ENCODE measurements around the gene RPS16. TPM values are rescaled to one million over a fixed set of nuclear protein-coding genes. Genes with fewer than 3 reads are reported as not detected.
A peak's percentile ranks its signal among the peaks of the same experiment; 100 is the strongest.

Gene RPS16
- total and polyA plus RNA-seq, 2 of the 8 experiments (the other 6 are each of a cell fraction or from before 2014, with no cell fraction given) = 2,433 to 7,810 TPM

DNA sequence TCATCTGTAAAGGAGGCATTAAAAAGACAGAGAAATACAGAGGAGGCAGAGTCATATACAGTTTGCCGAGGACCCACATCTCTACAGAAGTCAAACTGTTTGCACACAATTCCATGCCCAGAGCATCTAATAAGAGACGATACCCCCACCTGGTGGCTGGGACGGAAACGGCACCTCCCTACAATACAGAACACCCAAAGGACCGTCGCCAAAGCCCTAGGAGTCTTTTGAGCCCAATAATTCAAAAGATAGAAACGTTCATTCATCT lies 24.0 kb downstream of the RPS16 start:
- ChIA-PET POLR2A (ENCODE audit: partially characterized antibody) (interaction anchor here (0.7 to 25.7 kb wide), 13 partner anchors 9 to 123 kb away, joined by 3 to 1154 read pairs (median 4); partner anchors contain the start of genes MED29, PAF1, RPS16 and SAMD4B), CTCF (ENCODE audit: partially characterized antibody) (interaction anchor here (0.6 to 2.3 kb wide), 21 partner anchors 10 to 152 kb away, joined by 3 to 128 read pairs (median 4); partner anchors contain the start of genes MED29, PAF1 and RPS16)

More for the DNA sequence above, 24.0 kb downstream of the RPS16 start:
- H2BK15ac ChIP-seq (ENCODE audit: low read length) = no peak overlapping the region; the same call in 1 of the 2 replicates
- H3K9ac ChIP-seq (replicated peaks in 1 of 4; ENCODE audit: extremely low read depth in 1 of 4, low read depth in 3 of 4, low read length in 3 of 4) = no peak overlapping the region
- H3K27me3 ChIP-seq (replicated peaks in 1 of 4; ENCODE audit: control insufficient read depth in 3 of 4, extremely low read depth in 1 of 4, insufficient read depth in 3 of 4, low read length in 3 of 4) = no peaks in the 10 kb centered on the region
- FAIRE-seq (no peak), DNase-seq (ENCODE audit: low read depth in 1 of 2, low spot score in 2 of 2) (peak in 1 of 2 experiments; percentile 87)
- no peak overlapping the region for H3K4ac ChIP-seq (replicated peaks; ENCODE audit: insufficient read length, low read depth, low read length)
- H4K8ac ChIP-seq (ENCODE audit: extremely low read depth, insufficient read depth, low read length) = no peak overlapping the region
- H3K14ac ChIP-seq (ENCODE audit: insufficient read length) = no peak overlapping the region
- whole genome bisulfite sequencing, 2 experiments (ENCODE audit: extremely low coverage in 1 of 2, insufficient coverage in 1 of 2, insufficient read length in 1 of 2, insufficient replicate concordance in 2 of 2, low coverage in 1 of 2, low lambda C conversion rate in 2 of 2, missing lambda C conversion rate in 1 of 2) = 7% methylated on average over 7 of the region's 7 CpGs; no CpG with 5 or more reads in 1 of the 2 experiments
- H3K56ac ChIP-seq (replicated peaks; ENCODE audit: insufficient read length, low read depth, low read length) = no peak overlapping the region
- H3K79me2 ChIP-seq (ENCODE audit: control insufficient read depth in 1 of 2, insufficient read depth in 2 of 2, low read length in 2 of 2) = peaks cover 6 to 37% of the 10 kb centered on the region in 2 experiments; a peak in 3 of 4 replicates
- no peaks in the 10 kb centered on the region; the same call in 1 of the 2 replicates for H3K79me1 ChIP-seq (ENCODE audit: low read depth, low read length)
- H2BK120ac ChIP-seq (replicated peaks; ENCODE audit: low read depth, low read length) = no peak overlapping the region
- H3K23ac ChIP-seq (ENCODE audit: insufficient read length) = no peak overlapping the region
- no peak overlapping the region for H2AK5ac ChIP-seq (ENCODE audit: low read depth, low read length)
- no peak overlapping the region for H3K27ac ChIP-seq (ENCODE audit: low read depth, low read length)
- peaks cover 18% of the 10 kb centered on the region for H3K23me2 ChIP-seq (ENCODE audit: low read depth, low read length)
- H4K20me1 ChIP-seq (replicated peaks in 1 of 2; ENCODE audit: control insufficient read depth in 1 of 2, insufficient read depth in 2 of 2, low read length in 2 of 2) = peaks cover 5 to 23% of the 10 kb centered on the region in 2 experiments
- H3K18ac ChIP-seq (ENCODE audit: extremely low read depth, low read length) = no peak overlapping the region
- peaks cover 10 to 42% (median 21%) of the 10 kb centered on the region in 4 experiments; a peak in 6 of 7 replicates for H3K4me1 ChIP-seq (replicated peaks in 1 of 4; ENCODE audit: control insufficient read depth in 3 of 4, insufficient read depth in 4 of 4, low read length in 3 of 4)
- H2AFZ ChIP-seq (ENCODE audit: low read length) = no peak overlapping the region
- TF ChIP-seq POLR2A (IDR thresholded peaks at IDR 0.05; ENCODE audit: control extremely low read depth in 1 of 2, low read depth in 2 of 2, low read length in 2 of 2) = peak in 1 of 2 experiments; percentile 67; a peak in 2 of 3 replicates
- peak; percentile 90 to 91 for TF ChIP-seq RAD21 (IDR thresholded peaks at IDR 0.05 in 1 of 2, conservative IDR thresholded peaks at IDR 0.05 in 1 of 2; ENCODE audit: low read depth in 2 of 2, low read length in 2 of 2)
- peak; percentile 55 for TF ChIP-seq KDM5A (IDR thresholded peaks at IDR 0.05; ENCODE audit: low read length)
- TF ChIP-seq CTBP2 (IDR thresholded peaks at IDR 0.05; ENCODE audit: borderline replicate concordance, insufficient read depth, insufficient read length, low read length) = no peak
- 0 out of 2 replicates have a peak, but pooled peaks have one; percentile 18 for TF ChIP-seq GTF2F1 (IDR thresholded peaks at IDR 0.05; ENCODE audit: borderline replicate concordance, low read depth, low read length)
- TF ChIP-seq, protein P1, sequence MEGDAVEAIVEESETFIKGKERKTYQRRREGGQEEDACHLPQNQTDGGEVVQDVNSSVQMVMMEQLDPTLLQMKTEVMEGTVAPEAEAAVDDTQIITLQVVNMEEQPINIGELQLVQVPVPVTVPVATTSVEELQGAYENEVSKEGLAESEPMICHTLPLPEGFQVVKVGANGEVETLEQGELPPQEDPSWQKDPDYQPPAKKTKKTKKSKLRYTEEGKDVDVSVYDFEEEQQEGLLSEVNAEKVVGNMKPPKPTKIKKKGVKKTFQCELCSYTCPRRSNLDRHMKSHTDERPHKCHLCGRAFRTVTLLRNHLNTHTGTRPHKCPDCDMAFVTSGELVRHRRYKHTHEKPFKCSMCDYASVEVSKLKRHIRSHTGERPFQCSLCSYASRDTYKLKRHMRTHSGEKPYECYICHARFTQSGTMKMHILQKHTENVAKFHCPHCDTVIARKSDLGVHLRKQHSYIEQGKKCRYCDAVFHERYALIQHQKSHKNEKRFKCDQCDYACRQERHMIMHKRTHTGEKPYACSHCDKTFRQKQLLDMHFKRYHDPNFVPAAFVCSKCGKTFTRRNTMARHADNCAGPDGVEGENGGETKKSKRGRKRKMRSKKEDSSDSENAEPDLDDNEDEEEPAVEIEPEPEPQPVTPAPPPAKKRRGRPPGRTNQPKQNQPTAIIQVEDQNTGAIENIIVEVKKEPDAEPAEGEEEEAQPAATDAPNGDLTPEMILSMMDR (IDR thresholded peaks at IDR 0.05; ENCODE audit: control extremely low read depth in 1 of 3, insufficient read depth in 1 of 3, low read depth in 1 of 3, low read length in 3 of 3) = peak; percentile 84 to 91 (median 86)
- no peak for TF ChIP-seq JUND (IDR thresholded peaks at IDR 0.05; ENCODE audit: low read length)
- TF ChIP-seq, protein P2, sequence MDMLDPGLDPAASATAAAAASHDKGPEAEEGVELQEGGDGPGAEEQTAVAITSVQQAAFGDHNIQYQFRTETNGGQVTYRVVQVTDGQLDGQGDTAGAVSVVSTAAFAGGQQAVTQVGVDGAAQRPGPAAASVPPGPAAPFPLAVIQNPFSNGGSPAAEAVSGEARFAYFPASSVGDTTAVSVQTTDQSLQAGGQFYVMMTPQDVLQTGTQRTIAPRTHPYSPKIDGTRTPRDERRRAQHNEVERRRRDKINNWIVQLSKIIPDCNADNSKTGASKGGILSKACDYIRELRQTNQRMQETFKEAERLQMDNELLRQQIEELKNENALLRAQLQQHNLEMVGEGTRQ (IDR thresholded peaks at IDR 0.05; ENCODE audit: low read length) = no peak
- TF ChIP-seq SIN3A (conservative IDR thresholded peaks at IDR 0.05 in 1 of 2, IDR thresholded peaks at IDR 0.05 in 1 of 2; ENCODE audit: low read depth in 1 of 2, low read length in 2 of 2) = peak; percentile 36 to 52; a peak in 1 of 4 replicates
- H3K9me3 ChIP-seq (ENCODE audit: insufficient read depth in 2 of 2, low read depth in 1 of 2, low read length in 1 of 2) = no peaks in the 10 kb centered on the region
- H2BK20ac ChIP-seq (ENCODE audit: low read length) = no peak overlapping the region
- peaks cover 0 to 8% (median 0%) of the 10 kb centered on the region in 4 experiments; a peak in 3 of 8 replicates for H3K36me3 ChIP-seq (ENCODE audit: control insufficient read depth in 2 of 4, insufficient read depth in 4 of 4, low read length in 3 of 4)
- H4K5ac ChIP-seq (ENCODE audit: insufficient read length, low read depth, low read length) = no peak overlapping the region
- no peak overlapping the region for H2BK12ac ChIP-seq (ENCODE audit: low read depth, low read length)
- no peak overlapping the region for H4K91ac ChIP-seq (replicated peaks; ENCODE audit: insufficient read length, low read length)
- no peak overlapping the region for H2BK5ac ChIP-seq (ENCODE audit: low read depth, low read length)
- peak overlapping the region; percentile 37 to 97 (median 66); a peak in 7 of 8 replicates for H3K4me3 ChIP-seq (ENCODE audit: extremely low read depth in 1 of 4, insufficient read depth in 2 of 4, low read depth in 3 of 4, low read length in 4 of 4)
- peak overlapping the region; percentile 78 to 84 for H3K4me2 ChIP-seq (ENCODE audit: insufficient read depth in 1 of 2, low read depth in 2 of 2, low read length in 2 of 2)

Measured in H1 (cell line).